ENCODE results near the gene LCE2D. TPM values are rescaled to one million over a fixed set of nuclear protein-coding genes. Genes with fewer than 3 reads are reported as not detected.

LCE2D gene
- total and polyA plus RNA-seq, 2 of the 4 experiments (the other 2 are of a cell fraction): not detected

GRCh38 chr1:152681616-152682015, 18.4 kb downstream of the LCE2D start:
- dilution Hi-C loops (cut with HindIII; ENCODE audit: low sequenced_read_pairs, unreplicated experiment): no loop called here
- H3K4me2 ChIP-seq (ENCODE audit: low read depth, low read length): no peak overlapping the region

More at GRCh38 chr1:152681616-152682015, 18.4 kb downstream of the LCE2D start:
- H3K23ac ChIP-seq (ENCODE audit: low read depth, low read length): no peak overlapping the region
- no peak overlapping the region for H3K9ac ChIP-seq (ENCODE audit: low read depth, low read length)
- ATAC-seq (ENCODE audit: low read depth): no peak
- in situ Hi-C loops (cut with MboI; ENCODE audit: low sequenced_read_pairs): no loop called here
- CTCF ChIA-PET: no interaction called here
- POLR2A ChIA-PET (ENCODE audit: unreplicated experiment): no interaction called here
- no peak overlapping the region for H3K14ac ChIP-seq (replicated peaks; ENCODE audit: low read depth, low read length)
- H4K91ac ChIP-seq (ENCODE audit: insufficient read depth, low read depth, low read length): no peak overlapping the region
- no peak overlapping the region for H2AK5ac ChIP-seq (ENCODE audit: low read depth, low read length)
- H3K9me1 ChIP-seq (ENCODE audit: insufficient read depth, low read length): no peaks in the 10 kb centered on the region
- no peaks in the 10 kb centered on the region for H3K36me3 ChIP-seq (ENCODE audit: control insufficient read depth, insufficient read depth, low read length)
- no peak overlapping the region for H3K4me3 ChIP-seq (ENCODE audit: insufficient read depth, low read depth, low read length)
- H4K5ac ChIP-seq (ENCODE audit: low read depth, low read length): no peak overlapping the region
- no peak overlapping the region for H2BK5ac ChIP-seq (ENCODE audit: low read depth, low read length, poor library complexity, severe bottlenecking)
- H4K20me1 ChIP-seq (ENCODE audit: insufficient read depth, low read length): no peaks in the 10 kb centered on the region
- no peak overlapping the region for H3K4ac ChIP-seq (ENCODE audit: low read depth, low read length)
- no peak overlapping the region for H3K56ac ChIP-seq (ENCODE audit: extremely low read depth, insufficient read depth, low read length)
- H2AFZ ChIP-seq (replicated peaks; ENCODE audit: low read length, poor library complexity): no peak overlapping the region
- H4K8ac ChIP-seq (ENCODE audit: low read depth in 2 of 2, low read length in 2 of 2): no peak overlapping the region
- TF ChIP-seq, protein P1, sequence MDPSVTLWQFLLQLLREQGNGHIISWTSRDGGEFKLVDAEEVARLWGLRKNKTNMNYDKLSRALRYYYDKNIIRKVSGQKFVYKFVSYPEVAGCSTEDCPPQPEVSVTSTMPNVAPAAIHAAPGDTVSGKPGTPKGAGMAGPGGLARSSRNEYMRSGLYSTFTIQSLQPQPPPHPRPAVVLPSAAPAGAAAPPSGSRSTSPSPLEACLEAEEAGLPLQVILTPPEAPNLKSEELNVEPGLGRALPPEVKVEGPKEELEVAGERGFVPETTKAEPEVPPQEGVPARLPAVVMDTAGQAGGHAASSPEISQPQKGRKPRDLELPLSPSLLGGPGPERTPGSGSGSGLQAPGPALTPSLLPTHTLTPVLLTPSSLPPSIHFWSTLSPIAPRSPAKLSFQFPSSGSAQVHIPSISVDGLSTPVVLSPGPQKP (IDR thresholded peaks at IDR 0.05; ENCODE audit: borderline replicate concordance, low read depth, low read length): no peak
- no peak for TF ChIP-seq MAZ (IDR thresholded peaks at IDR 0.05; ENCODE audit: borderline replicate concordance, low read depth, low read length)
- no peak overlapping the region for H2AK9ac ChIP-seq (replicated peaks; ENCODE audit: low read depth, low read length, poor library complexity)
- WGBS, 2 experiments (ENCODE audit: extremely low coverage in 2 of 2, insufficient read length in 1 of 2): 20% methylated on average over 1 of the region's 2 CpGs; no CpG with 5 or more reads in 1 of the 2 experiments
- no peak overlapping the region for H3K18ac ChIP-seq (ENCODE audit: low read depth, low read length)
- no TSS peak for BruUV-seq (replicated peaks)
- intact Hi-C loops (cut with micrococcal nuclease): no loop called here
- no peak for DNase-seq
- peaks cover 1% of the 10 kb centered on the region; the same call in 1 of the 2 replicates for H3K27me3 ChIP-seq (ENCODE audit: control insufficient read depth, insufficient read depth, low read length)
- no peaks in the 10 kb centered on the region for H3K4me1 ChIP-seq (ENCODE audit: control insufficient read depth, insufficient read depth, low read length)
- H3K27ac ChIP-seq (ENCODE audit: insufficient read depth, low read length): no peak overlapping the region
- H2BK15ac ChIP-seq (ENCODE audit: low read depth, low read length): no peak overlapping the region
- no peak overlapping the region for H2BK20ac ChIP-seq (ENCODE audit: low read depth, low read length)
- H2BK120ac ChIP-seq (ENCODE audit: low read depth, low read length): no peak overlapping the region
- H3K79me1 ChIP-seq (ENCODE audit: low read depth in 1 of 2, low read length in 2 of 2): no peaks in the 10 kb centered on the region
- no peaks in the 10 kb centered on the region for H3K9me3 ChIP-seq (ENCODE audit: control insufficient read depth, insufficient read depth, low read length)
